ENCODE data around the gene SHISAL2B.
"Not testable (repeated sequence)": the region's sequence is repeated elsewhere in the genome, so short reads cannot be mapped to it uniquely, and the experiment has no call there.

The SHISAL2B gene

GRCh38 chr5:64653766-64654560 lies 36.3 kb upstream of the SHISAL2B start:
- H3K9me3 ChIP-seq (ENCODE audit: severe bottlenecking) = no peaks in the 10 kb centered on the region
- H3K27ac ChIP-seq (ENCODE audit: poor library complexity, severe bottlenecking) = no peak overlapping the region
- ATAC-seq (ENCODE audit: low read depth) (no peak), DNase-seq (ENCODE audit: low spot score) (no peak)
- H3K36me3 ChIP-seq (ENCODE audit: low read depth) = no peaks in the 10 kb centered on the region
- no peaks in the 10 kb centered on the region for H3K4me1 ChIP-seq (ENCODE audit: insufficient read depth, poor library complexity, severe bottlenecking)
- no peak for TF ChIP-seq CTCF (IDR thresholded peaks at IDR 0.05; ENCODE audit: poor library complexity, severe bottlenecking)
- H3K27me3 ChIP-seq (ENCODE audit: insufficient read depth, poor library complexity, severe bottlenecking) = no peaks in the 10 kb centered on the region
- no peak overlapping the region for H3K4me3 ChIP-seq (ENCODE audit: severe bottlenecking)

- ATAC-seq (ENCODE audit: low read depth) (no peak), DNase-seq (ENCODE audit: low spot score) (no peak)
- no peaks in the 10 kb centered on the region for H3K36me3 ChIP-seq (ENCODE audit: low read depth)
- no peaks in the 10 kb centered on the region for H3K27me3 ChIP-seq (ENCODE audit: insufficient read depth, poor library complexity, severe bottlenecking)
- H3K9me3 ChIP-seq (ENCODE audit: severe bottlenecking) = no peaks in the 10 kb centered on the region
- no peaks in the 10 kb centered on the region for H3K4me1 ChIP-seq (ENCODE audit: insufficient read depth, poor library complexity, severe bottlenecking)
- TF ChIP-seq CTCF (IDR thresholded peaks at IDR 0.05; ENCODE audit: poor library complexity, severe bottlenecking) = no peak
- H3K4me3 ChIP-seq (ENCODE audit: severe bottlenecking) = no peak overlapping the region
- no peak overlapping the region for H3K27ac ChIP-seq (ENCODE audit: poor library complexity, severe bottlenecking)
These were observed 35.8 kb upstream of the SHISAL2B start for GRCh38 chr5:64654561-64654938.

GRCh38 chr5:64655596-64655995 lies 34.7 kb upstream of the SHISAL2B start:
- Histone ChIP-seq H3K9me3 (ENCODE audit: severe bottlenecking) (no peaks in the 10 kb centered on the region), H3K4me3 (ENCODE audit: severe bottlenecking) (no peak overlapping the region), H3K27me3 (ENCODE audit: insufficient read depth, poor library complexity, severe bottlenecking) (no peaks in the 10 kb centered on the region), H3K27ac (ENCODE audit: poor library complexity, severe bottlenecking) (no peak overlapping the region), H3K4me1 (ENCODE audit: insufficient read depth, poor library complexity, severe bottlenecking) (no peaks in the 10 kb centered on the region), H3K36me3 (ENCODE audit: low read depth) (no peaks in the 10 kb centered on the region)
- no peak for DNase-seq (ENCODE audit: low spot score)
- no peak for ATAC-seq (ENCODE audit: low read depth)
- TF ChIP-seq CTCF (IDR thresholded peaks at IDR 0.05; ENCODE audit: poor library complexity, severe bottlenecking) = no peak

- Histone ChIP-seq H3K36me3 (ENCODE audit: low read depth) (no peaks in the 10 kb centered on the region), H3K27ac (ENCODE audit: poor library complexity, severe bottlenecking) (no peak overlapping the region), H3K4me3 (ENCODE audit: severe bottlenecking) (no peak overlapping the region), H3K4me1 (ENCODE audit: insufficient read depth, poor library complexity, severe bottlenecking) (no peaks in the 10 kb centered on the region), H3K9me3 (ENCODE audit: severe bottlenecking) (no peaks in the 10 kb centered on the region), H3K27me3 (ENCODE audit: insufficient read depth, poor library complexity, severe bottlenecking) (no peaks in the 10 kb centered on the region)
- TF ChIP-seq CTCF (IDR thresholded peaks at IDR 0.05; ENCODE audit: poor library complexity, severe bottlenecking) = no peak
- ATAC-seq (ENCODE audit: low read depth) (no peak), DNase-seq (ENCODE audit: low spot score) (no peak)
These were observed 31.0 kb upstream of the SHISAL2B start for GRCh38 chr5:64659289-64659688.

GRCh38 chr5:64663181-64663580 lies 27.1 kb upstream of the SHISAL2B start:
- not testable (repeated sequence) for ATAC-seq (ENCODE audit: low read depth); H3K9me3 ChIP-seq (ENCODE audit: severe bottlenecking); H3K27me3 ChIP-seq (ENCODE audit: insufficient read depth, poor library complexity, severe bottlenecking); H3K36me3 ChIP-seq (ENCODE audit: low read depth); H3K4me1 ChIP-seq (ENCODE audit: insufficient read depth, poor library complexity, severe bottlenecking); H3K27ac ChIP-seq (ENCODE audit: poor library complexity, severe bottlenecking); H3K4me3 ChIP-seq (ENCODE audit: severe bottlenecking); DNase-seq (ENCODE audit: low spot score)

Measured in RWPE2 (cell line).